ENCODE measurements around the gene KHK. TPM values are rescaled to one million over a fixed set of nuclear protein-coding genes. Genes with fewer than 3 reads are reported as not detected.

The KHK gene
- 0.59 and 1.2 TPM in 2 replicates for total RNA-seq

DNA sequence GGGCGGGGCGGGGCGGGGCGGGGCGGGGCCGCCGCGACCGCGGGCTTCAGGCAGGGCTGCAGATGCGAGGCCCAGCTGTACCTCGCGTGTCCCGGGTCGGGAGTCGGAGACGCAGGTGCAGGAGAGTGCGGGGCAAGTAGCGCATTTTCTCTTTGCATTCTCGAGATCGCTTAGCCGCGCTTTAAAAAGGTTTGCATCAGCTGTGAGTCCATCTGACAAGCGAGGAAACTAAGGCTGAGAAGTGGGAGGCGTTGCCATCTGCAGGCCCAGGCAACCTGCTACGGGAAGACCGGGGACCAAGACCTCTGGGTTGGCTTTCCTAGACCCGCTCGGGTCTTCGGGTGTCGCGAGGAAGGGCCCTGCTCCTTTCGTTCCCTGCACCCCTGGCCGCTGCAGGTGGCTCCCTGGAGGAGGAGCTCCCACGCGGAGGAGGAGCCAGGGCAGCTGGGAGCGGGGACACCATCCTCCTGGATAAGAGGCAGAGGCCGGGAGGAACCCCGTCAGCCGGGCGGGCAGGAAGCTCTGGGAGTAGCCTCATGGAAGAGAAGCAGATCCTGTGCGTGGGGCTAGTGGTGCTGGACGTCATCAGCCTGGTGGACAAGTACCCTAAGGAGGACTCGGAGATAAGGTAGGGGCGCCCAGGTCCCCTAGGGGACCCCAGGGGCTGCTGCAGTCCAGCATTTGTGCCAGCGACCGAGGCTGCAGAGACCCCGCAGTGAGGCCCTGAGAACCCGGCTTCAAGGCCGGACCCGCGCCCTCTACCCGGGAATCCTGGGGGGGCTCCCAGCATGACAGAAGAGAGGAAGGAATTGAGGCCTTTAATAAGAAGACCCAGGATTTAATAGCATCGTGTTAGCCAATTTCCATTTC lies at the start of gene KHK:
TSS of gene KHK (plus strand) at position 49 of the 870 bp plus-strand sequence. CDS start at position 537, 488 bp downstream.

DNA sequence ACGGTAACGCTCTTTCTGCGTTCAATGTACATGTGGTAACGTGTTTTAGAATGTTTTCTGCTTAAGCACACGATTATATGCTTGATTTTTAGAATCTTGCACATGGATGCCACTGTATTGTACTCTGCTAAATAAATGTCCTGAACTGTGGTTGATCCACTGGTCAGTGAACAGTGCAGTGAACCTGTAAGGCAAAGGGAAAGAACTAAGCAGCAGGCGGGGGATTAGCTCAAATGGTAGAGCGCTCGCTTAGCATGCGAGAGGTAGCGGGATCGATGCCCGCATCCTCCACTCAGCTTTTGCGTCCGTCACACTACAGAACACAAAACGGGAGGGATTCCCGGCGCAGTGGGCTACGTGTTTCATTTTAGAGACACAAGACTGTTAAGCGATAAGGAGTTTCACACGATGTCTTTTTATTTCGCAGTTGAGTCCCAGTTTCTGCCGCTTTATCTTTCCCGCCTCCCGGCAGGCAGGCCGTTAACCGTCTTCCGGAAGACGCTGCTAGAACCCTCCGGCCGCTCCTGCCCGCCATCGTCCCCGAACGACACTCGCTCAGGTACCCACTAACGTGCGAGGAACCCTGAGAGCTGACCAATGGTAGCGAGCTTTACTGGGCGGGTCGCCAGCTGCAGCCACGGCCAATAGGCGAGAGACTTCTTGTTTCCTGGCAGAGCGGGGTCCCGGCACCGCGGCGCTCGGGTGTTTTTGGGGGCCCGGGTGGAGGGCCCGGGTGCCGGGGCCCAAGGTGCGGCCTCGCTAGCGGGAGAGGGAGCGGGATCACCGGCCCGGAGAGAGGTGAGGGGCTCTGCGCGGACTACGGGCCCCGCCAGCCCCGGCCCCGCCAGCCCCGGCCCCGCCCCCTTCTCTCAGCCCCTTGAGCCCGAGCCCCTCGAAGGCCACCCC lies 35.3 kb upstream of the KHK start, which contains the start of gene AGBL5:
TSS of gene AGBL5 (plus strand) at position 673 of the 906 bp plus-strand sequence. CDS start 1,291 bp downstream, outside the sequence.

DNA sequence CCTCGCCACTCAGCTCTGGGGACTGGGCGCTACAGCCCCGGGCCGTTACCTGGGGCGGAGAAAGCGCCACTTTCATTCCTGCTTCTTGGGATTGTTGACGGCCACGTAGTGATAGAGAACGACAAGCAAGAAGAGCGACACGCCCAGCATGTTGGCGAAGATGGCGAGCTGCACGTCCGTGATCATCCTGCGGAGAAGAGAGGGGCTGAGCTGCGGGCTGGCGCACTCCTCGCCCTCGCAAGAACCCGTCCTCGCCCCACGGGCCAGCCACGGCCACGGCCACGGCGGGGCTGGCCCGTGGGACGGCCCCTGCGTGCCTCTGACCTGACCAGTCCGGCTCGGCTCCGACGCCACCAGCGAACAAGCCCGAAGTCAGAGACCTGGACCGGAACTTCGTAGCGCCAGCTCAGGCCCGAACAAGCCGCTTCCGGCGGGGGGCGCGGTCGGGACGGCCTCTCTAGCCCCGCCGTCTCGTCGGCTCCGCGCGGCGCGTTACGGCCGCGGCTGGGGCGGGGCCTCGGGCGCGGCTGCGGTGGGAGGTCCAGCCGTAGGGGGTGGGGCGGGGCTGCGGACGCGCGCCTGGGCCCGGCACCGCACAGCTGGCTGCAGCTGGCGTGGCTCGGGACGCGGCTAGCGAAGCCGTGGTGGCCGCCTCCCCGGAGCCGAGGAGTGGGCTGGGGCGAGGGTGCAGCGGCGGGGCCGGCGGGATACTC lies 15.1 kb upstream of the KHK start, which contains the start of gene OST4:
TSS of gene OST4 (minus strand) at position 378 of the 713 bp plus-strand sequence.

DNA sequence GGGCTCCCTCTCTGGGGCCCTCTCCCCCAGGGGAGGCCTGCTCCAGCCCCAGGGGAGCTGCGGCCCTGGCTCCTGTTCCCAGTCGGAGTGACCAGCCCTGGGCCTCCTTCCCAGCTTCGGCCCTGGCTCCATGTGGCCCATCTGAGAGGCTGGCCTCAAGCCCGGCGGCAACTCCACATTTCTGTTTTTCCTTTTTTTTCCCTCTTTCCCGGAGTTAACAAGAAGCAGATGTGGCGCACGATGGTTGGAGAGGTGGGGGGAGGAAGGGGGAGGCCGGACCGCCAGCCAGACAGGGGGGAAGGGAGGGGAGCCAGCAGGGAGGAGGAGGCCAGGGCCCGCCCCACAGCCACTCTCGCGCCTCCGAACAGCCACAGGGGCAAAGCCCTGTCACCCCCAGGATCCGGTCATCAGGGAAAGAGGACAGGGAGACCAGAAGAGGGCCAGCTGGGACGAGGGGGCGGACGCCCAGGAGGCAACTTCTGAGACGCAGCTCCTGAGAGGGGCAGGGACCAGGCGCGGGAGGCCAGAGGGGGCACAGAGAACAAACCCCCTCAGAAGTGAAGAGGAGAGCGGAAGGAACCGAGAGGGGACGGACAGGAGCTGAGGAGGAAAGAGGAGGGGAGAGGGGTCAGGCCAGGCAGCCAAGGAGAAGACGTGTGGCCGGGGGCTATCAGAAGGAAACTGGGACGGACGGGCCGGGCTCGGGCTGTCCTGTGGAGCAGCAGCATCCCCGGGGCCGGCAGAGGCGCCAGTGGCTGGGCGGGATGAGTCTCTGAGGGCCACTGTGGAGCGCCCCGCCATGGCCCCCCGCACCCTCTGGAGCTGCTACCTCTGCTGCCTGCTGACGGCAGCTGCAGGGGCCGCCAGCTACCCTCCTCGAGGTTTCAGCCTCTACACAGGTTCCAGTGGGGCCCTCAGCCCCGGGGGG lies 8.0 kb upstream of the KHK start, which contains the start of gene EMILIN1:
TSS of gene EMILIN1 (plus strand) at position 349 of the 928 bp plus-strand sequence. CDS start at position 800, 451 bp downstream.

DNA sequence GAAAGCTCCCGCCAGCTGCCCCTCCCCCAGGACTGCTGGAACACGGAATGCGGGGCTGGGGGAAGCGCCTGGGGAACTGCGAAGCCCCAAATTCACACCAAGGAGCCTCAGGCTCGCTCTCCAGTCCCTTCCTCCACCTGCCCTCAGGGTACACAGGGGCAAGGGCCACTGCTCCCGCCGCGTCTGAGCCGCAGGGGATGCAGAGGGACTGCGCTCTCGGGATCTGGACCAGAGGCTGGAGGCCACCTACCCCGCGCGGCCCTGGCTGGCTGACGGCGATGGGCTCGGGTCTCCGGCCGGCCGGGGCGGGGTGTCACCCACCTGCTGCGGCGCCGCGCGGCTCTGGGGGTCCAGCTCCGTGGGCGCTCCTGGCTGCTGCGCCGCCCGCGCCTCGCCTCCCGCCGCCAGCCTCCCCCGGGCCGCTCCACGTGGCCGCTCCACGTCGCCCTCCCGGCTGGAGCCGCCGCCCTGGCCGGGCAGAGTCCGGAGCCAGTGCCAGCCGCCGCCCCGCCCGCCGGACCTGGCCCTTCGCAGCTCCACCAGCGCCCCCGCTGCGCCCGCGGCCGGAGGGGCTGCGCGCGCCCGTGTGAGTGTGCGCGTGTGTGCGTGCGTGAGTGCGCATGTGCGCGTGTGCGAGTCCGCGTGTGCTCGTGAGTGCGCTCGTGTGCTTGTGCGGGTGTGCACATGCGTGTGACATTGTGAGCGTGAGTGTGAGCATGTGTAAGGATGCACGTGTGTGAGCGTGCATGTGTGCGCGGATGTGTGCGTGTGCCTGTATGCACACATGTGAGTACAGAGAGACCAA lies 32.2 kb downstream of the KHK start, which contains the start of gene CGREF1:
TSS of gene CGREF1 (minus strand) at position 604 of the 805 bp plus-strand sequence. CDS start 14,762 bp downstream, outside the sequence.

DNA sequence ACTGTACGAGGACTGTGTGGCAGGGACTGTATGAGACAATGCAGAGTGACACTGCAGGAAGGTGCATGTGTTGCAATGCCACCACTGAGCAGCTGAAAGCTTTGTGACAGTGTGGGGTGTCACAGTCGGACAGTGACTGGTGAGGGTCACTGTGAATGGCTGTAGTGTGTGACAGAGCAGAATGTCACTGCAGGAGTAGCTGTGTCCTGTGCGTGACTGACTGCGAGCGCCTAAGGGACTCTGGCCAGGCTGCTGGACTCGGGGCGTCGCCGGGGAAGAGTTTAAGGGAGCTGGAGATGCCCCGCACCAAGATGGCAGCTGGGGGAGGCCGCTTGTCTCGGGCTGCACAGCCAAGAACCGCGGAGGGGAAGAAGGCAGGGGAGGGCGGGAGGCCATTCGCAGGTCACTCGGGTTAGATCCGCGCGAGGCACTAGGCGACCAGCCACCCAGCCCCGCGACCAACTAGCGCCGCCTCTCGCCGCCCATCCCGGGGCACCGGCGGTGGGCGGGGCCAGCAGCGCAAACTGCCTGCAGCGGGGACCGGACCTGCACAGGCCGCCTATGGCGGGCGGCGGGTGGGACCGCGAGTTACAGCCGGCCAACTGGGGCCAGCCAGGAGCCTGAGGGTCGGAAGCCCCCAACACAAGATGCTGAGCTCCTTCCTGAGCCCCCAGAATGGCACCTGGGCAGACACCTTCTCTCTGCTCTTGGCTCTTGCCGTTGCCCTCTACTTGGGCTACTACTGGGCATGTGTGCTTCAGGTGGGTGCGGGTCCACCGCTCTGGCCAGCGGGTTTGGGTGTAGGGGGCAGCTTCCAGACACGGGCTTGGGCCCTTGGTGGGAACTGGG lies 37.0 kb downstream of the KHK start, which contains the start of gene ABHD1:
TSS of gene ABHD1 (plus strand) at position 514 of the 849 bp plus-strand sequence. CDS start at position 648, 134 bp downstream.

DNA sequence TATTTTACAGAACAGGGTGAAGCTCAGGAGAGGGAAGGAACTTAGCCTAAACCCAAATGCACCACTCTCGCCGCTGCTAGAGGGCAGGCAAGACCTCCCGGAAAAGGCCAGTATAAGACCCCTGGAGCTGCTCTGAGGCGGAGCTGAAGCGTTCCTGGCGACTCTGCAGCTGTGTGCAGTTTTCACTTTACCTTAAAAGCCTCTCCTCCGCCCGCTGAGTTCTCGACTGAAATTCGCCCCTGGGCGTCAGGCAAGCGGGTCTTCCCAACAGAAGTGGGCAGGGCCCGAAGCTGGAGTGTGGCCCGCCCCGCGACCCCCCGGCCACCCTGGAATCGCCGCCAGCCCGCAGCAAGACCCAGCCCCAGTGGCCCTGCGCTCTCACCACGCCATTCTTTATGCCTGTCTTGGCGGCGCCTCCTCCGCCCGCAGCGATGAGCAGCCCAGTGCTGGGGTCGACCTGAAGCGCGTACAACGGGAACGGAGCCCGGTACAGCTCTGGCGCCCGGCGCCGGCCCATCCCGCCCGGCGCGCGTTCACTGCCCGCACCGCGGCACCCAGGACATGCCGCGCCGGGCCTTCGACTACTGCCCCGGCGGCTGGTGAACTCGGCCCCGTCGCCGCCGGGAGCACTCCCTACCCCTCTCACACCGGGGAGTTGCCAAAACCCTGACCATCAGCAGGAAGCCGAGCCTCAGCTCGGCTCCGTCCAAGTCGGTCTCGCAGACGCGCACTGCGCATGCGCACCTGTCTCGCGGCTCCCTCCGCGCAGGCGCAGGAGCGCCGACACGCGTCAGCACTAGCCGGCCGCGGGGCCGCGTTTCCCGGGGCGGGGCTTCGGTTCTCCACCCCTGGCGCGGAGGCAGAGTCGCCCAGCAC lies 47.6 kb downstream of the KHK start, which contains the start of gene PREB:
TSS of gene PREB (minus strand) at position 732 of the 876 bp plus-strand sequence. CDS start at position 517, 215 bp downstream.

DNA sequence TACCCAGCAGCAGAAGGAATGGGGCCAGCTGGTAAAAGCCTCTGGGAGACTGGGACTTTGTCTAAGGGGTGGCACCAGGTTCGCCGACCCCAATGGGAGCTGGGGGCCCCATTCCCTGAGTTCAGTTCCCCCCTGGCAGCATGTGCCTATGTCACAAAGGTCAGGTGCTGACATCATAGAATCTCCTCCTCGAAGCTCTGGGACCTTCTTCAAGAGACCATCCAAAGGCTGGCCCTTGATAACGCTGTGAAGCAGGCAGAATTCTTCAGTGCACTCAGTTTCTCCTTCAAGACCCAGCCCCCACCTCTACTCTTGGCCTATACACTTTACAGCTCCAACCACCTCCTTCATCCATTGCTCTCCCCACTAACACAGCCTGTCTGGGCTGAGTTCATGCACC lies 52.7 kb downstream of the KHK start, which contains the start of gene PRR30:
TSS of gene PRR30 (minus strand) at position 101 of the 400 bp plus-strand sequence. CDS start 1,081 bp downstream, outside the sequence.

GRCh38 chr2:27148801-27149439 lies 62.3 kb downstream of the KHK start, which contains the start of gene TCF23:
TSS of gene TCF23 (plus strand) at chr2:27149004. CDS start at chr2:27149134, 130 bp downstream.

Other genes starting within 250 kb of the KHK start
- not detected in 2 replicates for gene DPYSL5, start 238.6 kb upstream of the KHK start, total RNA-seq
- 6.5 and 7.7 TPM in 2 replicates for gene MAPRE3, start 116.1 kb upstream of the KHK start, total RNA-seq
- 49.3 and 60.7 TPM in 2 replicates for gene TMEM214, start 53.8 kb upstream of the KHK start, total RNA-seq
- 25.1 and 25.8 TPM in 2 replicates for gene AGBL5, start 35.1 kb upstream of the KHK start, total RNA-seq
- gene OST4, start 15.1 kb upstream of the KHK start, total RNA-seq = 334 and 797 TPM in 2 replicates
- 394 and 462 TPM in 2 replicates for gene EMILIN1, start 8.2 kb upstream of the KHK start, total RNA-seq
- gene CGREF1, start 32.4 kb downstream of the KHK start, total RNA-seq = 10.4 and 13.2 TPM in 2 replicates
- gene ABHD1, start 37.0 kb downstream of the KHK start, total RNA-seq = not detected in 2 replicates
- 41.3 and 46.9 TPM in 2 replicates for gene PREB, start 47.9 kb downstream of the KHK start, total RNA-seq
- not detected in 2 replicates for gene PRR30, start 52.6 kb downstream of the KHK start, total RNA-seq
- gene TCF23, start 62.2 kb downstream of the KHK start, total RNA-seq = not detected in 2 replicates
- gene ATRAID, start 125.3 kb downstream of the KHK start, total RNA-seq = 128 and 271 TPM in 2 replicates
- 20.8 and 37.6 TPM in 2 replicates for gene SLC5A6, start 125.5 kb downstream of the KHK start, total RNA-seq
- 32.1 and 72.8 TPM in 2 replicates for gene CAD, start 130.6 kb downstream of the KHK start, total RNA-seq
- gene SLC30A3, start 176.3 kb downstream of the KHK start, total RNA-seq = 0.09 TPM in 1 of 2 replicates, not detected in the other
- not detected in 2 replicates for gene DNAJC5G, start 188.7 kb downstream of the KHK start, total RNA-seq
- not detected in 2 replicates for gene TRIM54, start 195.7 kb downstream of the KHK start, total RNA-seq
- gene UCN, start 221.7 kb downstream of the KHK start, total RNA-seq = 0.30 and 0.42 TPM in 2 replicates
- 73.6 and 107 TPM in 2 replicates for gene MPV17, start 236.3 kb downstream of the KHK start, total RNA-seq